ENCODE results near the gene CSTPP1.
"Not testable (repeated sequence)": the region's sequence is repeated elsewhere in the genome, so short reads cannot be mapped to it uniquely, and the experiment has no call there.

The CSTPP1 gene

DNA sequence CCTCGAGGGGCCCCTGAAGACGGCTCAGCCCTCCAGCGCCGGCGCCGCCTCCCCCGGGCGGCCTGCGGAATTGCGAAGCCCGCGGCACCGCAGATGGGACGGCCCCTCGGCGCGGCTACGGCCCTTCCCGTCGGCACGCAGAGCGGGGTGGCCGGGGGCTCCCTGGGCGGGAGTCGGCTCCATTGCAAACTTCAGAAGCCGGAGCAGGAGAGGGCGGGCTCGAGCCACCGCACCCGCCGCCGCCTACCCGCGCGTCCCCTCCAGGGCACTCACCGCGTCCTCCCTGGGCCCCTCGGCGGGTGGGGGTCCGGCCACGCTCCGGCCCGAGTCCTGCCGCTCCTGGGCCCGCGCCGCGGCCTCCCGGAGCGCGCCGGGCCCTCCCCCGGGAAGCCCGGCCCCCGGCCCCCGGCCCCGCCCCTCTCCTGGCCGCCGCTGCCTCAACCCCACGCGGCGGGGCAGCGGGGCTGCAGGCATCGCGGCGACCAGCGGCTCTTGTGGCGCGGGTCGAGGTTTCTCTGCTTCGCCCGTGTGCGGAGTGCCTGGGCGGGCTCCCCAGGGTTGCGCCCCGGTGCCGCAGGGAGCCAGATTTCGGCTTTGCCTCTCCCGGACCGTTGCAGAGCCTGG, 249.6 kb downstream of the CSTPP1 start, which contains the start of gene PACSIN3:
Gene PACSIN3 (minus strand): TSS at position 359 of the 624 bp plus-strand sequence. CDS start 3,707 bp downstream, outside the sequence.
- DNase-seq: peak; percentile 55

DNA sequence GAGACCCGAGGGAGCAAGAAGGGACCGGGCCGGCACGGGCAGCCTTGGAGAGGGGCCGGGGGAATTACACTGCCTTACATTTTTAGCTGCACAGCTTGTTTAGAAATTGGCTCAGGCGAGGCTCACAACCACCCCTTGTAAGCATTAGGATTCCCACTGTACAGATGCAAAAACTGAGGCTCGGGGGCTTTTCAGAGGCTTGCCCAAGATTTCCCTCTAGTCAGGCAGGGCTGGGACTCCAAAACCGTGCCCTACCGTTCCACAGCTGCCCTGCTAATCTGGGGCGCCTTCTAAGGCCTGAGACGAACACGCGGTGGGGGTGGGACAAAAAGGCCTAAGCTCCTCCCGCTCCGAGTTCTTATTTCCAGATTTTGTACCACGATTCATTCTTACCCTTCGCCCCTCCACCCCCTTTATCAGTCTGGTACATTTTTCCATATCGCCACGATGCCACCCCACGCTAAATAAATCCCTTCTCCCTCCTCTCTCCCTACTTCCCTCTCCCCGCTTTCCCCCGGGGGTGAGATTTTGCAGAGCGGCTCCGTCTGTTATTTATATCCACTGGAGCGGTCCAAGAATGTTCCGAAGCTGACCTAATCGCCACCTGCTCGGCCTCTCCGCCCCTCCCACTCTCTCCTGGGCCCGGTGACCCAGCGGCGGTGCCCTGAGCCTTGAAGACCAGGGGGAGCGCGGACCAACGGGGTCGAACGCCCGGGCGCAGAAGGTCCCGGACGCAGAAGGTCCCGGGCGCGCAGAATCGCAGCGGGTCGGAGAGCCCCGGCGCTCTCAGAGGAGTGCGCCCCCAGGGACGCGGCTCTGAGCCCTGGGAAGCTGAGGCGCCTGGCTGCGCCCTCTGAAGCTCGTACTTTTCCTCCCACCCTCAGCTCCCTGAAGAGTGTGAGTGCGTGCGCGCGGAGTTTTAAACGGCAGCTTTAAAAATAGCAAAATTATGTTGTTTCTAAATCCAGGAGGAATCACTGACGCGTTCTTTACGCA, 250.4 kb downstream of the CSTPP1 start:
- DNase-seq: peak; percentile 59

DNA sequence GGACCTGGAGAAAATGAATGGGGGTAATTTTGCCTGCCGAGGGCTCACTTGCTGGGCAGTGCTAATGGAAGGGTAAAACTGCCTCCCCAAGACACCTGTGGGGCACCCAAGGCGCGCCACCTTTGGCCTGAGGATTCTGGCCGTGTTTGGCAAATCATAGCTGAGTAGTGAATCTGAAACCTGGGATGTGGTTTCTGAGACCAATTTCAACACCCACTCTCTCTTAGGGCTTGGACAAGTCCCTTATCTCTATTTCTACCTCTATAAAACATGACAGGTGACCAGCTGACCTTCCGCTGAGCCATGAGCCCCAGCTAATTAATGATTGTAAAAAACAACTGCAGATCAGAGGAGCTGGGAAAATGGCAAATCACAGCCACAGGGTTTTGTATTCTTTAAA, 251.2 kb downstream of the CSTPP1 start:
- DNase-seq: no peak

DNA sequence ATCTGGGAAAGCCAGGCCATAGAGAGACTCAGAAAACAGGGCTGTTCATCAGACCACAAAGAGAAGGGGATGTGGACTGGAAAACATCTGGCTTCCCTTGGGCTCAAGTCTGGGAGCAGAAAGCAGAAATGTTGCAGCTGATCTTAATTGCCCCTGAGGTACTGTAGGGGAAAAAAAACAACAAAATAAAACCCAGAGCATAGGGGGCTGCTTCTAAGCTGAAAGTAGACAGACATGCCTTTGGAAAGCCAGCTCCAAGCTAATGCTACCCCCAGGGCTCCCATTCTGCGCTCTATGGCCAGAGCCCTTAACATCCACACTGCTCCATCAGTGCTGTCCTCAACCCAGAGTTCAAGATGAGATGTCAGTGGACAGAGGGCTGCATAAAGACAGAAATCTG, 251.7 kb downstream of the CSTPP1 start:
- no peak for DNase-seq

DNA sequence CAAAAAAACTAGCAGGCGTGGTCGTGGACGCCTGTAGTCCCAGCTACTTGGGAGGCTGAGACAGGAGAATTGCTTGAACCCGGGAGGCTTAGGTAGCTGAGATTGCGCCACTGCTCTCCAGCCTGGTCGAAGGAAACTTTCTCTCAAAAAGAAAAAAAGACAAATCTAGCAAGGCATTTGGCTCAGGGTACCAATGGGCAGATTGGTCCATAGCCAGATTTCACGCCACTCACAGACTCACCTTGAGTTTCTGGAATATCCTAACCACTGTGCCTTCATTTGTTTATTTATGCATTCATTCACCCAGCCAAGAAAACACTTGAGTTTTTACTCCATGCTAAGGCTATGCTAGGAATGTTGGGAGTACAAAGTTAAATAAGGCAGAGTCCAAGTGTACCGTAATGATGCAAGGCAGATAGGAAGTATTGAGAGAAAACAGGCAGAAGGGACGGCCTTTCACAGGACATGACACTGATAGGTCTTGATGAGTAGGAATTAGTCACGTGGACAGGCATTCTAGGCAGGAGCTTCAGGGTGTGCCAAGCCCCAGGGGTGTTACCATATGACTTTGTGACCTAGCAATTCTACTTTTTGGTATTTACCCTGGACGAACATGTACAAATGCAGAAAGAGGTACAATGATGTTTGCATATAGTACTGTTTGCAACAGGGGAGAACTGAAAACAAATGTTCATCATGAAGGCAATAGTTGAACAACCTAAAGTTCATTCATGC, 252.7 kb downstream of the CSTPP1 start:
- DNase-seq: no peak

DNA sequence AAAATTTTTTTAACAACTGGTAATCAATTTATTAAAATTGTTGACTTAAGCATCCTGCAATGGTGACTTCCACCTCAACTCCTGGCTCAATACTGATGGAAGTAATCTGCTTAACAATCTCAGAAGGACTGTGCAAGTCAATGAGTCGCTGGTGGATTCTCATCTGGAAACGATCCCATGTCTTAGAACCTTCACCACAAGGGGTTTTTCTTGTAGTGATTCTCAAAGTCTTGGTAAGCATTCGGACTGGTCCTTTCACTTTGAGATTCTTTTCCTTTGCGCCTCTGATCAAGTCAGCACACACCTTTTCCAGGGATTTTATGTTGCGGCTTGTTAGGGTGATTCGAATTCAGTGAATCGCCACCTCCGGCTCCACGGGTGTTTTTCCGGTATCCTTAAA, 254.6 kb downstream of the CSTPP1 start:
- DNase-seq: not testable (repeated sequence)

GRCh38 chr11:47192111-47192510, 255.6 kb downstream of the CSTPP1 start:
- DNase-seq: no peak

DNA sequence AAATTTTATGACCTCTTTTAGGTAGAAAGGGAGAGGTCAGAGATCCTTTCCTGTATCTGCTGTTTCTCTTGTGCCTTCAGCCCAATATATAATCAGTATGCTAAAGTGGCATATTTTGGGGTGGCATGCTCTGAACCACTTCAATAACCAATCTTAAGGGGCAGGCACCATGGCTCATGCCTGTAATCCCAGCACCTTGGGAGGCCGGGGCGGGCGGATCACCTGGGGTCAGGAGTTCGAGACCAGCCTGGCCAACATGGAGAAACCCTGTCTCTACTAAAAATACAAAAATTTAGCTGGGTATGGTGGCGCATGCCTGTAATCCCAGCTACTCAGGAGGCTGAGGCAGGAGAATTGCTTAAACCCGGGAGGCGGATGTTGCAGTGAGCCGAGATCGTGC, 261.6 kb downstream of the CSTPP1 start:
- DNase-seq: not testable (repeated sequence)

- no peak for DNase-seq
Measured at GRCh38 chr11:47201015-47201414, 264.5 kb downstream of the CSTPP1 start.

GRCh38 chr11:47202576-47202975, 266.0 kb downstream of the CSTPP1 start:
- DNase-seq: no peak

DNA sequence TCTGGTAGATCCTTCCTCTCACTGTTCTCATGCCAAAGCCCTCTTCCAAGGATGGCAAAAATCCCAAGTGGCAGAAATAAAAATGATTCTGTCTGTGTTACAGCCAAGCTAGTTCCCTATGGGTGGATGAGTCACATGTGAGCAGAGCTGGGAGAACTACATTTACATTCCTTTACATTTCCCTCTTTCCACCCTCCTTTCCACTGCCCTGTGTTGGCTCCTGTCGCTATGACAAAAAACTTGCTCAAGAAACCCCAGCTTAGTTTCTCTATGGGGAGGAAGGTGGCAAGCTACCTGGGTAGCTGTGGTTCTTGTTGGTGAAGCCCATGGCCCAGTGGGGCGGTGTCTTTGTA, 268.1 kb downstream of the CSTPP1 start:
- no peak for DNase-seq

DNA sequence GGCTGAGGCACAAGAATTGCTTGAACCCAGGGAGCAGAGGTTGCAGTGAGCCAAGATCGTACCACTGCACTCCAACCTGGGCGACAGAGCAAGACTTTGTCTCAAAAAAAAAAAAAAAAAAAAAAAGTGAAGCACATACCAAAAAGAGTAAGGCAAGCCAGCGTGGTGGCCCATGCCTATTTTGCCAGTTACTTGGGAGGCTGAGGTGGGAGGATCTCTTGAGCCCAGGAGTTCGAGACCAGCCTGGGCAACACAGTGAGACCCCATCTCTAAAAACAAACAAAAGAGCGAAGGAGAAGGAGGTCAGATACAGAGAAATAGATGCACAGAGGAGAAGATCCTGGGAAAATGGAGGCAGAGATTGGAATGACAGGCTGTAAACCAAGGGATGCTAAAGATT, 270.0 kb downstream of the CSTPP1 start:
- DNase-seq: not testable (repeated sequence)

DNA sequence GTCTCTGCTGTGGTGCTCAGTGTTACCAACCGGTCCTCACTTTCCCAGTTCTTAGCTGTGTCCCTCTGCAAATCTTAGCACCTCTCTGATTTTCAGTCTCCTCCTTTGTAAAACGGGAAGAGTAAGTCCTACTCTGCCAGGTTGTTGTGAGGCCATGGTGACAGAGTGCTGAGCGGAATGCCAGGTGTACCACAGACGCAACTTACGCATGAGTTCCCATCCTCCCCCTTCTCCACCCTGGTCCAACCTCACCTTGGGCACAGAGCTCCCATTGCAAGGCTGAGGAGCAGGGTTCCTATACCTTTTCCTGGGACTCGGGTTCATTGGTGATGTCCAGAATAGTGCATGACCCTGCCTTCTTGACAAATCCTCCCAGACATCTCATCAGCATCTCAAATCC, 270.9 kb downstream of the CSTPP1 start:
- no peak for DNase-seq

- not testable (repeated sequence) for DNase-seq
Measured at GRCh38 chr11:47208008-47208552, 271.5 kb downstream of the CSTPP1 start.

- DNase-seq: no peak
Measured at GRCh38 chr11:47208628-47209027, 272.1 kb downstream of the CSTPP1 start.
